ENCODE data around the gene ESF1. TPM values are rescaled to one million over a fixed set of nuclear protein-coding genes. Genes with fewer than 3 reads are reported as not detected.

Gene ESF1
- total RNA-seq, 1 experiment from 2014 or later, result 28.7 TPM

DNA sequence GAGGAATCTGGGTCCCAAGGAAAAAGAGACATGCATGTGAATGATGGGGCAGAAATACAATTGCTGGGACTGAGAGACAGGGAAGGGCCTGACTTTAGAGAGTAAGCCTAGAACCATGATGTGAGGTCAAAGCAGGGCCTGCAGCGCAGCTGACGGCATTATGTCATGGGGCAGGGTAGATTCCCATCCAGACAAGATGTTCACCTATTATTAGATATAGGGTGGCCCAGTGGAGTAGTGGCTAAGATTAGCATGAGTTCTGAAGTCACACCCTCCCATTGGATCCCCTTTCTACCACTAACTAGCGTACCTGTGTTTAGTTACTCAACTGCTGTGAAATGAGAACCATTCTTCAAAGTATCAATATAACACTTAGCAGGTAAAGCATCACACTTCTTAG is 39.7 kb upstream of the ESF1 start:
- Mint-ChIP-seq H3K27ac (no peak overlapping the region), H3K9me3 (no peaks in the 10 kb centered on the region), H3K4me1 (peaks cover 5% of the 10 kb centered on the region), H3K27me3 (ENCODE audit: low read depth) (no peaks in the 10 kb centered on the region), H3K36me3 (no peaks in the 10 kb centered on the region), H3K4me3 (no peak overlapping the region)
- POLR2A ChIA-PET, result no interaction called here
- ATAC-seq (no peak), DNase-seq (ENCODE audit: low spot score) (no peak)
- TF ChIP-seq CREM (CRISPR knock-in tag; IDR thresholded peaks at IDR 0.05) (no peak), ZNF232 (CRISPR knock-in tag; IDR thresholded peaks at IDR 0.05) (no peak), ELF4 (CRISPR knock-in tag; IDR thresholded peaks at IDR 0.05; ENCODE audit: low read depth) (no peak), CTCF (IDR thresholded peaks at IDR 0.05) (no peak), MAX (CRISPR knock-in tag; IDR thresholded peaks at IDR 0.05) (no peak), RELA (CRISPR knock-in tag; IDR thresholded peaks at IDR 0.05; ENCODE audit: borderline replicate concordance) (no peak)
- TF ChIP-seq, protein P1, sequence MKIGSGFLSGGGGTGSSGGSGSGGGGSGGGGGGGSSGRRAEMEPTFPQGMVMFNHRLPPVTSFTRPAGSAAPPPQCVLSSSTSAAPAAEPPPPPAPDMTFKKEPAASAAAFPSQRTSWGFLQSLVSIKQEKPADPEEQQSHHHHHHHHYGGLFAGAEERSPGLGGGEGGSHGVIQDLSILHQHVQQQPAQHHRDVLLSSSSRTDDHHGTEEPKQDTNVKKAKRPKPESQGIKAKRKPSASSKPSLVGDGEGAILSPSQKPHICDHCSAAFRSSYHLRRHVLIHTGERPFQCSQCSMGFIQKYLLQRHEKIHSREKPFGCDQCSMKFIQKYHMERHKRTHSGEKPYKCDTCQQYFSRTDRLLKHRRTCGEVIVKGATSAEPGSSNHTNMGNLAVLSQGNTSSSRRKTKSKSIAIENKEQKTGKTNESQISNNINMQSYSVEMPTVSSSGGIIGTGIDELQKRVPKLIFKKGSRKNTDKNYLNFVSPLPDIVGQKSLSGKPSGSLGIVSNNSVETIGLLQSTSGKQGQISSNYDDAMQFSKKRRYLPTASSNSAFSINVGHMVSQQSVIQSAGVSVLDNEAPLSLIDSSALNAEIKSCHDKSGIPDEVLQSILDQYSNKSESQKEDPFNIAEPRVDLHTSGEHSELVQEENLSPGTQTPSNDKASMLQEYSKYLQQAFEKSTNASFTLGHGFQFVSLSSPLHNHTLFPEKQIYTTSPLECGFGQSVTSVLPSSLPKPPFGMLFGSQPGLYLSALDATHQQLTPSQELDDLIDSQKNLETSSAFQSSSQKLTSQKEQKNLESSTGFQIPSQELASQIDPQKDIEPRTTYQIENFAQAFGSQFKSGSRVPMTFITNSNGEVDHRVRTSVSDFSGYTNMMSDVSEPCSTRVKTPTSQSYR (CRISPR knock-in tag; IDR thresholded peaks at IDR 0.05), result no peak
- TF ChIP-seq, protein P2, sequence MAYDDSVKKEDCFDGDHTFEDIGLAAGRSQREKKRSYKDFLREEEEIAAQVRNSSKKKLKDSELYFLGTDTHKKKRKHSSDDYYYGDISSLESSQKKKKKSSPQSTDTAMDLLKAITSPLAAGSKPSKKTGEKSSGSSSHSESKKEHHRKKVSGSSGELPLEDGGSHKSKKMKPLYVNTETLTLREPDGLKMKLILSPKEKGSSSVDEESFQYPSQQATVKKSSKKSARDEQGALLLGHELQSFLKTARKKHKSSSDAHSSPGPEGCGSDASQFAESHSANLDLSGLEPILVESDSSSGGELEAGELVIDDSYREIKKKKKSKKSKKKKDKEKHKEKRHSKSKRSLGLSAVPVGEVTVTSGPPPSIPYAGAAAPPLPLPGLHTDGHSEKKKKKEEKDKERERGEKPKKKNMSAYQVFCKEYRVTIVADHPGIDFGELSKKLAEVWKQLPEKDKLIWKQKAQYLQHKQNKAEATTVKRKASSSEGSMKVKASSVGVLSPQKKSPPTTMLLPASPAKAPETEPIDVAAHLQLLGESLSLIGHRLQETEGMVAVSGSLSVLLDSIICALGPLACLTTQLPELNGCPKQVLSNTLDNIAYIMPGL (CRISPR knock-in tag; IDR thresholded peaks at IDR 0.05), result no peak
- CTCF ChIA-PET, result no interaction called here

- no peaks in the 10 kb centered on the region for H3K9me3 Mint-ChIP-seq
- no peak overlapping the region for H3K4me3 Mint-ChIP-seq
- DNase-seq (ENCODE audit: low spot score) (peak; percentile 19), ATAC-seq (peak; percentile 70)
- peaks cover 3% of the 10 kb centered on the region for H3K36me3 Mint-ChIP-seq
- ChIA-PET POLR2A (no interaction called here), CTCF (interaction anchor here (0.6 to 2.3 kb wide), 9 partner anchors 52 to 276 kb away, joined by 3 to 24 read pairs (median 4); partner anchors contain the start of genes MACROD2 and SEL1L2)
- peaks cover 5% of the 10 kb centered on the region for H3K4me1 Mint-ChIP-seq
- no peak overlapping the region for H3K27ac Mint-ChIP-seq
- no peaks in the 10 kb centered on the region for H3K27me3 Mint-ChIP-seq (ENCODE audit: low read depth)
- no peak for TF ChIP-seq ZNF138 (CRISPR knock-in tag; conservative IDR thresholded peaks at IDR 0.05)
- TF ChIP-seq RORB (CRISPR knock-in tag; IDR thresholded peaks at IDR 0.05), result no peak
- TF ChIP-seq, protein P2 (CRISPR knock-in tag; IDR thresholded peaks at IDR 0.05), result no peak
- no peak for TF ChIP-seq MAX (CRISPR knock-in tag; IDR thresholded peaks at IDR 0.05)
- TF ChIP-seq GRHL2 (CRISPR knock-in tag; IDR thresholded peaks at IDR 0.05; ENCODE audit: insufficient replicate concordance, severe bottlenecking), result no peak
- TF ChIP-seq, protein P3, sequence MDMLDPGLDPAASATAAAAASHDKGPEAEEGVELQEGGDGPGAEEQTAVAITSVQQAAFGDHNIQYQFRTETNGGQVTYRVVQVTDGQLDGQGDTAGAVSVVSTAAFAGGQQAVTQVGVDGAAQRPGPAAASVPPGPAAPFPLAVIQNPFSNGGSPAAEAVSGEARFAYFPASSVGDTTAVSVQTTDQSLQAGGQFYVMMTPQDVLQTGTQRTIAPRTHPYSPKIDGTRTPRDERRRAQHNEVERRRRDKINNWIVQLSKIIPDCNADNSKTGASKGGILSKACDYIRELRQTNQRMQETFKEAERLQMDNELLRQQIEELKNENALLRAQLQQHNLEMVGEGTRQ (CRISPR knock-in tag; IDR thresholded peaks at IDR 0.05), result no peak
- no peak for TF ChIP-seq ZNF671 (CRISPR knock-in tag; IDR thresholded peaks at IDR 0.05)
- TF ChIP-seq FOXK1 (CRISPR knock-in tag; IDR thresholded peaks at IDR 0.05), result no peak
- TF ChIP-seq STAT6 (CRISPR knock-in tag; conservative IDR thresholded peaks at IDR 0.05; ENCODE audit: low read depth), result no peak
- no peak for TF ChIP-seq FOXP4 (CRISPR knock-in tag; IDR thresholded peaks at IDR 0.05)
- TF ChIP-seq, protein P4, sequence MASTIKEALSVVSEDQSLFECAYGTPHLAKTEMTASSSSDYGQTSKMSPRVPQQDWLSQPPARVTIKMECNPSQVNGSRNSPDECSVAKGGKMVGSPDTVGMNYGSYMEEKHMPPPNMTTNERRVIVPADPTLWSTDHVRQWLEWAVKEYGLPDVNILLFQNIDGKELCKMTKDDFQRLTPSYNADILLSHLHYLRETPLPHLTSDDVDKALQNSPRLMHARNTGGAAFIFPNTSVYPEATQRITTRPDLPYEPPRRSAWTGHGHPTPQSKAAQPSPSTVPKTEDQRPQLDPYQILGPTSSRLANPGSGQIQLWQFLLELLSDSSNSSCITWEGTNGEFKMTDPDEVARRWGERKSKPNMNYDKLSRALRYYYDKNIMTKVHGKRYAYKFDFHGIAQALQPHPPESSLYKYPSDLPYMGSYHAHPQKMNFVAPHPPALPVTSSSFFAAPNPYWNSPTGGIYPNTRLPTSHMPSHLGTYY (CRISPR knock-in tag; IDR thresholded peaks at IDR 0.05), result no peak
Measured at GRCh38 chr20:13822459-13822858, 37.7 kb upstream of the ESF1 start.
